ENCODE data around the gene NACAD. TPM values are rescaled to one million over a fixed set of nuclear protein-coding genes. Genes with fewer than 3 reads are reported as not detected.

The NACAD gene
- total and polyA plus RNA-seq, 8 donors = 2.0 to 10.9 (median 9.3) TPM

DNA sequence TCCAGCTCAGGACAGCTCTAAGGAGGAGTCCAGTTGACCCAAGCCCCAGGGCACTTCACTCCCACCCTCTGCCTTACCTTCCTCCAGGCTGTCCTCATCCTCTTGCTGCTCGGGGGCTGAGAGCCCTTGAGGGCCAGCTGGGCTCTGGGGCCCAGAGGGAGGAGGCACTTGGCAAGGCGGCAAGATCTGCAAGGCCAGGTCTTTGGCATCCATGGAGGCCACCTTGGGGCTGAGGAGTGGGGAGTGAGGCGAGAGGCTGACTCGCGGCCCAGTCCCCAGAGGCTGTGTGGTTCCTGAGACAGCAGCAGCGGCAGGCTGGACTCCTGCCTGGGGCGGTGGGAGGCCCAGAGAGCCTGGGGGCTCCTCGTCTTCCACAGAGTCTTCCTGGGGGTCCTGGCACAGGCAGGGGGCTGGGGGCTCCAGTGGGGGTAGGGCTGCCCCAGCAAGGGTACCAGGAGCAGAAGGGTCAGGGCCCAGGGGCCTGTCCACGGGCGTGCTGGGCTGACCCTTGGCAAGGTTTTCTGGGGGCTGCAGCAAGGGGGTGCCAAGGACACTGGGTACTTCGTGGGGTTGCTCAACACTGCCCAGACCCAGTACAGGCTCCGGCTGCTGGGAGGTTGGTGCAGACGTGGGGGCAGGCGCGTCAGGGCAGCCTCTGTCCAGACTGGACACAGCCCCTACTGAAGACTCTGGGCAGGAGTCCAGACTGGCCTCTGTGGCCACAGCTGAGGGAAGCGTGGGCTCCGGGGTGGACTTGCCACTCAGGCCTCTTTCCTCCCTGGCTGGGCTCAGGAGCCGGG lies 6.5 kb downstream of the NACAD start:
- TF ChIP-seq, protein P1, sequence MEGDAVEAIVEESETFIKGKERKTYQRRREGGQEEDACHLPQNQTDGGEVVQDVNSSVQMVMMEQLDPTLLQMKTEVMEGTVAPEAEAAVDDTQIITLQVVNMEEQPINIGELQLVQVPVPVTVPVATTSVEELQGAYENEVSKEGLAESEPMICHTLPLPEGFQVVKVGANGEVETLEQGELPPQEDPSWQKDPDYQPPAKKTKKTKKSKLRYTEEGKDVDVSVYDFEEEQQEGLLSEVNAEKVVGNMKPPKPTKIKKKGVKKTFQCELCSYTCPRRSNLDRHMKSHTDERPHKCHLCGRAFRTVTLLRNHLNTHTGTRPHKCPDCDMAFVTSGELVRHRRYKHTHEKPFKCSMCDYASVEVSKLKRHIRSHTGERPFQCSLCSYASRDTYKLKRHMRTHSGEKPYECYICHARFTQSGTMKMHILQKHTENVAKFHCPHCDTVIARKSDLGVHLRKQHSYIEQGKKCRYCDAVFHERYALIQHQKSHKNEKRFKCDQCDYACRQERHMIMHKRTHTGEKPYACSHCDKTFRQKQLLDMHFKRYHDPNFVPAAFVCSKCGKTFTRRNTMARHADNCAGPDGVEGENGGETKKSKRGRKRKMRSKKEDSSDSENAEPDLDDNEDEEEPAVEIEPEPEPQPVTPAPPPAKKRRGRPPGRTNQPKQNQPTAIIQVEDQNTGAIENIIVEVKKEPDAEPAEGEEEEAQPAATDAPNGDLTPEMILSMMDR (IDR thresholded peaks at IDR 0.05) = no peak
- H3K4me1 ChIP-seq = no peaks in the 10 kb centered on the region
- no peak overlapping the region for H3K4me3 ChIP-seq
- ATAC-seq = no peak
- no peaks in the 10 kb centered on the region for H3K27me3 ChIP-seq
- H3K9me3 ChIP-seq = no peaks in the 10 kb centered on the region
- no peak overlapping the region for H3K27ac ChIP-seq
- peak in 1 of 4 donors; percentile 30 for DNase-seq
- intact Hi-C loops (cut with DNase I) = no loop called here
- H3K36me3 ChIP-seq = peaks cover 0 to 7% of the 10 kb centered on the region in 2 donors

DNA sequence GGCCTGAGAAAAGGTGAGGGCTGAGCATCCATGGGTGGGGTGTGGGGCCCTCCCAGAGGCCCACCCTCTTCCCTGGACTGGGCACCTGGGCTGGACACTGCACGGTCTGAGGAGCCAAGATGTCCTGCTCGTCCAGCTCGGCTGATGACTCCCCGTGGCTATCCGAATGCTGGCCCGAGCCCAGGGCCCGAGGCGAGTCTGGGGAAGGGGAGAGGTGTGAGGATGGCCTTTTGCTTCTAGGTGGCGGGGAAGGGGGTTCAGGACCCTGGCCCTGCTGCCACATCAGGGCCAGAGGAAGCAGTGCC lies 7.1 kb downstream of the NACAD start:
- H3K27ac ChIP-seq = no peak overlapping the region
- no peaks in the 10 kb centered on the region for H3K27me3 ChIP-seq
- TF ChIP-seq, protein P1 (IDR thresholded peaks at IDR 0.05) = no peak
- no peak overlapping the region for H3K4me3 ChIP-seq
- ATAC-seq (no peak), DNase-seq (peak in 1 of 4 donors; percentile 19)
- peaks cover 0 to 13% of the 10 kb centered on the region in 2 donors for H3K36me3 ChIP-seq
- no peaks in the 10 kb centered on the region for H3K9me3 ChIP-seq
- H3K4me1 ChIP-seq = no peaks in the 10 kb centered on the region
- intact Hi-C loops (cut with DNase I) = no loop called here

DNA sequence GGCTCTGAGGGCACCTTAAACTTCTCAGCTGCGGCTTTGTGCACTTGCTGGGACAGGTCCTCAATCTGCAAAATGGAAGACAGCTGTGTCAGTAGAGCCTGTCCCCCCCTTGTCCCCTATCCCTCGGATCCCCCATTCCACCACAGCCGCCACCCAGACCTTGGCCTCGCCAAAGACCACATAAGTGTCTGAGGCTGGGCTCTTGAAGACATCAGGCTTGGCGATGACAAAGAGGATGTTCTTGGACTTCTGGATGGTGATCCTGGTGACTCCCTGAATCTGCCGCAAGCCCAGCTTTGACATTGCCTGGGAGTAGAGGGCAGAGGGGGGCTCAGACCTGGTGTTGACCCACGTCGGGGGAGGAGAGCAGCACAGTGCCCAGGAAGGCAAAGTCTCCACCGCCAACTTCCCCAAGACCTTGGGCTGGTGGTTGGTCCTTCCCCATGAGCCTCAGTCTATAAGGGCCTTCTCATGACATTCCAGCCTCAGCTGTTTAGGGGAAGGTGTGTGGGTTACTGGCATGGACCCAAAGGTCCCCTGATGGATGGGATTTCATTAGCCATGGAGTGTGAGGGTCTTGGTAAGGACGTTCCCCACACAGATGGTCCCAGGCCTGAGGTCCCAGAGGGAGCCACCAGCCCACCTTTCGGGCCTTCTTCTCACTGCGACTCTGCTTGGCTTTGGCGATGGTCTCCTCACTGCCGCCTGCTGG lies 7.7 kb downstream of the NACAD start:
- Histone ChIP-seq H3K36me3 (peaks cover 0 to 18% of the 10 kb centered on the region in 2 donors), H3K4me3 (no peak overlapping the region), H3K27ac (no peak overlapping the region), H3K27me3 (no peaks in the 10 kb centered on the region), H3K4me1 (no peaks in the 10 kb centered on the region), H3K9me3 (no peaks in the 10 kb centered on the region)
- ATAC-seq = no peak
- intact Hi-C loops (cut with DNase I) = no loop called here
- no peak for DNase-seq
- TF ChIP-seq, protein P1 (IDR thresholded peaks at IDR 0.05) = no peak

DNA sequence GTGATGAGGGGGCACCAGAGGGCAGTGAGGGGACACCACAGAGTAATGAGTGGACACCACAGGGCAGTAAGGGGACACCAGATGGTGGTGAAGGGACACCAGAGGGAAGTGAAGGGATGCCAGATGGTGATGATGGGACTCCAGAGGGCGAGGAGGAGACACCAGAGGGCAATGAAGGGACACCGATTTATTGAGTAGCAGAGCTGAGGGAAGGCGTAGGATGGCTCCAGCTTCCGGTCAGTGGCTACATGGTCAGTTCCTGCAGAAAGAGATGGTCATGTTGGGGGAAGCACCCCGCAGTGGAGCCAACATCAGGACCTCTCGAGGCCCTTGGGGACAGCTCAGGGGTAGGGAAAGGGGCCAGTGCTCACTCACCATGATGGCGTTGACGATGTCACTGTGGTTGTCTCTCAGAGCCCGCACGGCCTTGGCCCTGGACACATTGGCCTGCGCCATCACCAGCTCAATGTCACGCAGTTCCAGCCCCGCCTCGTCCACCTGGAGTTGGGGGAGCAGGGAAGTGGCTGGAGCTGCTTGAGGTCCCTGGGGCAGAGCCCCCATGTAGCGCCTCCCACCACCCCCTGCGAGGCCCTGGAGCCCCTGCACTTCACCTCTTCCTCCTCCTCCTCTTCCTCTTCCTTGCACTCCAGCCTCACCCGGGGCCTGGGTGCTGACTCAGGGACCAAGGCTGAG lies 8.4 kb downstream of the NACAD start:
- H3K36me3 ChIP-seq = peaks cover 0 to 25% of the 10 kb centered on the region in 2 donors
- H3K4me3 ChIP-seq = no peak overlapping the region
- TF ChIP-seq, protein P1 (IDR thresholded peaks at IDR 0.05) = no peak
- DNase-seq (no peak), ATAC-seq (no peak)
- H3K27me3 ChIP-seq = no peaks in the 10 kb centered on the region
- intact Hi-C loops (cut with DNase I) = no loop called here
- H3K9me3 ChIP-seq = no peaks in the 10 kb centered on the region
- H3K4me1 ChIP-seq = no peaks in the 10 kb centered on the region
- H3K27ac ChIP-seq = no peak overlapping the region

All from left lung (tissue), 10 donors.